T-helper 9 cell (primary cell): Measurements from ENCODE around the gene KRT8.
"Not testable (repeated sequence)": the region's sequence is repeated elsewhere in the genome, so short reads cannot be mapped to it uniquely, and the experiment has no call there.

ENCODE experiments used
- DNase-seq: peaks from one replicate; pipeline ENCODE4 v3.0.0-alpha.2; 2020

Gene KRT8

GRCh38 chr12:52873832-52874572 is 30.9 kb downstream of the KRT8 start:
- DNase-seq: peak; percentile 28

- no peak for DNase-seq
These were observed 31.4 kb downstream of the KRT8 start for GRCh38 chr12:52873513-52873831.

- DNase-seq: no peak
These were observed 32.1 kb downstream of the KRT8 start for GRCh38 chr12:52872644-52873389.

- no peak for DNase-seq
These were observed 33.4 kb downstream of the KRT8 start for GRCh38 chr12:52871291-52872039.

- DNase-seq: peak; percentile 69
These were observed 34.2 kb downstream of the KRT8 start for GRCh38 chr12:52870361-52871290.

GRCh38 chr12:52867642-52868041 is 37.2 kb downstream of the KRT8 start:
- no peak for DNase-seq

GRCh38 chr12:52867152-52867551 is 37.7 kb downstream of the KRT8 start:
- no peak for DNase-seq

- peak; percentile 4 for DNase-seq
These were observed 39.6 kb downstream of the KRT8 start for GRCh38 chr12:52865090-52865944.

GRCh38 chr12:52862023-52862422 is 42.9 kb downstream of the KRT8 start:
- no peak for DNase-seq

- DNase-seq: no peak
These were observed 43.4 kb downstream of the KRT8 start for GRCh38 chr12:52861511-52861910.

- DNase-seq: no peak
These were observed 44.6 kb downstream of the KRT8 start for GRCh38 chr12:52860102-52860823.

GRCh38 chr12:52857500-52857899 is 47.4 kb downstream of the KRT8 start:
- no peak for DNase-seq

GRCh38 chr12:52856787-52857186 is 48.1 kb downstream of the KRT8 start:
- no peak for DNase-seq

- not testable (repeated sequence) for DNase-seq
These were observed 48.8 kb downstream of the KRT8 start for GRCh38 chr12:52856077-52856476.

- DNase-seq: no peak
These were observed 53.1 kb downstream of the KRT8 start for GRCh38 chr12:52851787-52852186.

GRCh38 chr12:52850681-52851080 is 54.2 kb downstream of the KRT8 start:
- DNase-seq: no peak

GRCh38 chr12:52849511-52849910 is 55.4 kb downstream of the KRT8 start:
- no peak for DNase-seq

GRCh38 chr12:52848661-52849255 is 56.1 kb downstream of the KRT8 start, which contains the start of gene KRT78:
TSS of gene KRT78 (minus strand) at chr12:52848994. CDS start at chr12:52848930, 64 bp downstream.
- DNase-seq: no peak

- no peak for DNase-seq
These were observed 57.4 kb downstream of the KRT8 start for GRCh38 chr12:52847335-52848102.
